Fibroblast of lung (primary cell): Measurements from ENCODE around the gene HMGB2. TPM values are rescaled to one million over a fixed set of nuclear protein-coding genes. Genes with fewer than 3 reads are reported as not detected.

Experiments used
- DNase-seq, 2 donors: peaks; one replicate each; pipeline versions ENCODE4 v3.0.0 to v3.0.0-alpha.2; 2010; ENCODE audit warnings: low read depth in 2 of 2
- H2AFZ ChIP-seq: 2 replicates; pipeline ENCODE4 v1.5.1; 2012; ENCODE audit warnings: low read length, control low read depth, inconsistent platforms
- H3K27ac ChIP-seq: 2 replicates; pipeline ENCODE4 v1.5.1; 2011; ENCODE audit warnings: low read length, control low read depth; ENCODE audit not compliant: insufficient read depth
- H3K27me3 ChIP-seq: 2 replicates; pipeline ENCODE4 v1.5.1; 2011; ENCODE audit warnings: mild to moderate bottlenecking, low read length; ENCODE audit not compliant: control insufficient read depth, insufficient read depth
- H3K36me3 ChIP-seq: 2 replicates; pipeline ENCODE4 v1.5.1; 2011; ENCODE audit warnings: low read length; ENCODE audit not compliant: control insufficient read depth, insufficient read depth
- H3K4me1 ChIP-seq: 2 replicates; pipeline ENCODE4 v1.5.1; 2011; ENCODE audit warnings: low read length; ENCODE audit not compliant: control insufficient read depth, insufficient read depth; ENCODE audit errors: extremely low read depth
- H3K4me2 ChIP-seq: 2 replicates; pipeline ENCODE4 v1.5.1; 2011; ENCODE audit warnings: low read length, control low read depth; ENCODE audit not compliant: insufficient read depth; ENCODE audit errors: extremely low read depth
- H3K4me3 ChIP-seq, 4 experiments: fragments of 200-600 bp in 1 of 4; sonication (generic) in 1 of 4; replicated peaks in 1 of 4; 2 replicates each; pipeline ENCODE4 v1.5.1; 2011 to 2016; ENCODE audit warnings: low read length in 4 of 4, low read depth in 3 of 4, mild to moderate bottlenecking in 3 of 4, control low read depth in 2 of 4, inconsistent platforms in 1 of 4, mixed read lengths in 1 of 4; ENCODE audit not compliant: insufficient read depth in 1 of 4; ENCODE audit errors: control extremely low read depth in 1 of 4
- H3K79me2 ChIP-seq: 2 replicates; pipeline ENCODE4 v1.5.1; 2012; ENCODE audit warnings: mild to moderate bottlenecking, low read length, inconsistent platforms; ENCODE audit not compliant: control insufficient read depth, insufficient read depth
- H3K9ac ChIP-seq: 2 replicates; pipeline ENCODE4 v1.5.1; 2011; ENCODE audit warnings: mild to moderate bottlenecking, low read length, control low read depth; ENCODE audit not compliant: insufficient read depth
- H3K9me3 ChIP-seq: 2 replicates; pipeline ENCODE4 v1.5.1; 2012; ENCODE audit warnings: low read depth, low read length; ENCODE audit not compliant: control insufficient read depth, insufficient read depth
- H4K20me1 ChIP-seq: 2 replicates; pipeline ENCODE4 v1.5.1; 2011; ENCODE audit warnings: low read length; ENCODE audit not compliant: control insufficient read depth, insufficient read depth; ENCODE audit errors: extremely low read depth
- EZH2 ChIP-seq: IDR thresholded peaks from 2 replicates; pipeline ENCODE4 v1.5.1; 2012; ENCODE audit warnings: low read length, control low read depth, mild to moderate bottlenecking; ENCODE audit errors: missing control alignments
- polyA plus RNA-seq, 2 donors: library from polyadenylated mRNA; depleted of rRNA in 1 of 2; stranded (reverse) in 1 of 2; unstranded in 1 of 2; fragments of >200 nt; gene quantifications; 2 replicates each; pipeline ENCODE4 v1.2.1, GENCODE V29; 2011 to 2012; ENCODE audit warnings: missing spikeins in 1 of 2
- total RNA-seq: library from RNA; depleted of rRNA; stranded (reverse); fragments of >200 nt; gene quantifications from 2 replicates; pipeline ENCODE4 v1.2.1, GENCODE V29; 2014
- TF ChIP-seq, protein P1 (sequence below), 2 donors: IDR thresholded peaks in 1 of 2; conservative IDR thresholded peaks in 1 of 2; 1 replicate in 1 of 2; 2 replicates in 1 of 2; pipeline ENCODE4 v1.5.1; 2011 to 2012; ENCODE audit warnings: low read length in 2 of 2, control low read depth in 1 of 2, inconsistent platforms in 1 of 2, low read depth in 1 of 2, mild to moderate bottlenecking in 1 of 2

Gene HMGB2
- total and polyA plus RNA-seq, 2 donors (not counting 1 experiment from before 2014, with no cell fraction given), result 123 to 183 TPM

DNA sequence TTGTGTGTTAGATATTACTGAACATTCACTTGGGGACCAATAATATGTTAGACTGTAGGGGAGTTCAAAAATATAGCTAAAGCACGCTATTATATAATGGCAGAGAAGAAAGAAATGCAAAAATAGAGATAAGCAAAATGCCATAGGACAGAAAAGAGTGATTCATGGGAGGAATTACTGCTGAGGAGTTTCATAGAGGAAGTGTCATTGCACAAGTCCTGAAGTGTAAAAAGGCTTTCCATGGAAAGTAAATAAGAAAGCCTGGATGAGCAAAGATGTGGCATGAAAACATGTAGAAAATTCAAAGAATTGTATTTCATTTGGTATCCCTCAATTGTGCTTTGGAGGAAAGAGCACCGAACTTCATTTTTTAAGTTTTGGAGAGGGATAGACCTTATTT, 14.5 kb downstream of the HMGB2 start:
- no peaks in the 10 kb centered on the region for H3K9me3 ChIP-seq
- no peaks in the 10 kb centered on the region for H3K79me2 ChIP-seq
- peak in 1 of 2 donors; percentile 7 for DNase-seq
- no peak overlapping the region for H3K27ac ChIP-seq
- H2AFZ ChIP-seq, result no peak overlapping the region
- no peaks in the 10 kb centered on the region for H3K36me3 ChIP-seq
- no peak overlapping the region for H3K4me2 ChIP-seq
- H3K27me3 ChIP-seq, result no peaks in the 10 kb centered on the region
- no peak overlapping the region for H3K9ac ChIP-seq
- H3K4me3 ChIP-seq, result no peak overlapping the region
- H3K4me1 ChIP-seq, result peaks cover 4% of the 10 kb centered on the region
- TF ChIP-seq, protein P1, sequence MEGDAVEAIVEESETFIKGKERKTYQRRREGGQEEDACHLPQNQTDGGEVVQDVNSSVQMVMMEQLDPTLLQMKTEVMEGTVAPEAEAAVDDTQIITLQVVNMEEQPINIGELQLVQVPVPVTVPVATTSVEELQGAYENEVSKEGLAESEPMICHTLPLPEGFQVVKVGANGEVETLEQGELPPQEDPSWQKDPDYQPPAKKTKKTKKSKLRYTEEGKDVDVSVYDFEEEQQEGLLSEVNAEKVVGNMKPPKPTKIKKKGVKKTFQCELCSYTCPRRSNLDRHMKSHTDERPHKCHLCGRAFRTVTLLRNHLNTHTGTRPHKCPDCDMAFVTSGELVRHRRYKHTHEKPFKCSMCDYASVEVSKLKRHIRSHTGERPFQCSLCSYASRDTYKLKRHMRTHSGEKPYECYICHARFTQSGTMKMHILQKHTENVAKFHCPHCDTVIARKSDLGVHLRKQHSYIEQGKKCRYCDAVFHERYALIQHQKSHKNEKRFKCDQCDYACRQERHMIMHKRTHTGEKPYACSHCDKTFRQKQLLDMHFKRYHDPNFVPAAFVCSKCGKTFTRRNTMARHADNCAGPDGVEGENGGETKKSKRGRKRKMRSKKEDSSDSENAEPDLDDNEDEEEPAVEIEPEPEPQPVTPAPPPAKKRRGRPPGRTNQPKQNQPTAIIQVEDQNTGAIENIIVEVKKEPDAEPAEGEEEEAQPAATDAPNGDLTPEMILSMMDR (conservative IDR thresholded peaks at IDR 0.05 in 1 of 2, IDR thresholded peaks at IDR 0.05 in 1 of 2; ENCODE audit: low read depth in 1 of 2, low read length in 2 of 2), result no peak
- no peak for TF ChIP-seq EZH2
- no peaks in the 10 kb centered on the region for H4K20me1 ChIP-seq

DNA sequence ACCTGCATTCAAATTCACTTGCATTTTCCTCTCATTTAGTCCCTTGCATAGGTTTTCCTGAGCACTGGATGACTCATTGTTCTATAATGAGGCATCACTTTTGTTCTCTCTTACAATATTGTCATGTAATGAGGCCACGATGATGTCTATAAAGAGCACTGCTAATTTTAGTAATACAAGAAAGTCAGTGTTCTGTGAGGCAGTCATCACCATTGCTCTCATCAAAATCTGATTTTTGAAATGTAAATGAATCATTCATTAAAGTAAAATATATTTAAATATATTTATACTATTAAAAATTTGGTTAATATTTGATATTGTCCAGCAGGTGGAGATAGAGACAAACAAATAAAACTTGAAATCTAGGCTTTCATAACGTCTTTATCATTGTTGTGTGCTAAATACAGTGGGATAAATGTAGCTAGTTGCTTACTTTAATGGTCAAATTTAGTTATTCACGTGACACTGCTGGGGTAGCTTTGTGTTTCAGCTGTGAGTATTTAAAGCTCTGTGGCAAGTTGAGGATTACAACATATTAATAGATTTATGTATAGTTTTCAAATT, 15.4 kb downstream of the HMGB2 start:
- Histone ChIP-seq H4K20me1 (no peaks in the 10 kb centered on the region), H3K4me2 (peak overlapping the region; percentile 15), H3K27ac (no peak overlapping the region), H3K9me3 (no peaks in the 10 kb centered on the region), H3K4me3 (no peak overlapping the region), H3K9ac (no peak overlapping the region), H2AFZ (no peak overlapping the region), H3K4me1 (peaks cover 4% of the 10 kb centered on the region), H3K36me3 (no peaks in the 10 kb centered on the region), H3K79me2 (no peaks in the 10 kb centered on the region), H3K27me3 (no peaks in the 10 kb centered on the region)
- DNase-seq, result peak; percentile 61 to 80
- no peak for TF ChIP-seq EZH2
- TF ChIP-seq, protein P1 (conservative IDR thresholded peaks at IDR 0.05 in 1 of 2, IDR thresholded peaks at IDR 0.05 in 1 of 2; ENCODE audit: low read depth in 1 of 2, low read length in 2 of 2), result no peak

DNA sequence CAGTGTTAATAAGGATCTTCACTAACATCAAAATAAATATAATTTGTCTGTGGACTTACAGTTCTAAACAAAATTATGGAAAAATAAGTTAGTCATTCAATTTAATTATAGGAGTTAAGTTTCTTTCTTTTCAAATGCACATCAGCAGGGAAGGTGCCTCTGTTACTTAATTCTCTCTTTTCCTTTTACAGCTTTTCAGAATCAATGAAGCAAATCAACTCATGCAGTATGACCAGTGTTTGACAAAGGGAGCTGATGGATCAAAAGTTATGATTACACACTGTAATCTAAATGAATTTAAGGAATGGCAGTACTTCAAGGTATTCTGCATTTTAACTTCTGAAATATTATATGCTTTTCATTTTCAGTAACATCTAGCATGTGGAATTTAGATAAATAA, 15.9 kb downstream of the HMGB2 start:
- TF ChIP-seq, protein P1 (conservative IDR thresholded peaks at IDR 0.05 in 1 of 2, IDR thresholded peaks at IDR 0.05 in 1 of 2; ENCODE audit: low read depth in 1 of 2, low read length in 2 of 2), result no peak
- no peak for TF ChIP-seq EZH2
- Histone ChIP-seq H3K36me3 (no peaks in the 10 kb centered on the region), H4K20me1 (no peaks in the 10 kb centered on the region)

More for the DNA sequence above, 15.9 kb downstream of the HMGB2 start:
- no peaks in the 10 kb centered on the region for H3K9me3 ChIP-seq
- H3K27ac ChIP-seq, result no peak overlapping the region
- no peaks in the 10 kb centered on the region for H3K27me3 ChIP-seq
- H3K79me2 ChIP-seq, result no peaks in the 10 kb centered on the region
- no peak for DNase-seq
- H2AFZ ChIP-seq, result no peak overlapping the region
- H3K4me2 ChIP-seq, result no peak overlapping the region
- peaks cover 4% of the 10 kb centered on the region for H3K4me1 ChIP-seq
- no peak overlapping the region for H3K9ac ChIP-seq
- H3K4me3 ChIP-seq, result no peak overlapping the region
